ENCODE measurements around the gene WNK4. TPM values are rescaled to one million over a fixed set of nuclear protein-coding genes. Genes with fewer than 3 reads are reported as not detected.

WNK4 gene
- total and polyA plus RNA-seq, 10 of the 15 experiments (the other 5 are each of a cell fraction or from before 2014, with no cell fraction given): 0.06 to 0.29 (median 0.13) TPM; not detected in 5

DNA sequence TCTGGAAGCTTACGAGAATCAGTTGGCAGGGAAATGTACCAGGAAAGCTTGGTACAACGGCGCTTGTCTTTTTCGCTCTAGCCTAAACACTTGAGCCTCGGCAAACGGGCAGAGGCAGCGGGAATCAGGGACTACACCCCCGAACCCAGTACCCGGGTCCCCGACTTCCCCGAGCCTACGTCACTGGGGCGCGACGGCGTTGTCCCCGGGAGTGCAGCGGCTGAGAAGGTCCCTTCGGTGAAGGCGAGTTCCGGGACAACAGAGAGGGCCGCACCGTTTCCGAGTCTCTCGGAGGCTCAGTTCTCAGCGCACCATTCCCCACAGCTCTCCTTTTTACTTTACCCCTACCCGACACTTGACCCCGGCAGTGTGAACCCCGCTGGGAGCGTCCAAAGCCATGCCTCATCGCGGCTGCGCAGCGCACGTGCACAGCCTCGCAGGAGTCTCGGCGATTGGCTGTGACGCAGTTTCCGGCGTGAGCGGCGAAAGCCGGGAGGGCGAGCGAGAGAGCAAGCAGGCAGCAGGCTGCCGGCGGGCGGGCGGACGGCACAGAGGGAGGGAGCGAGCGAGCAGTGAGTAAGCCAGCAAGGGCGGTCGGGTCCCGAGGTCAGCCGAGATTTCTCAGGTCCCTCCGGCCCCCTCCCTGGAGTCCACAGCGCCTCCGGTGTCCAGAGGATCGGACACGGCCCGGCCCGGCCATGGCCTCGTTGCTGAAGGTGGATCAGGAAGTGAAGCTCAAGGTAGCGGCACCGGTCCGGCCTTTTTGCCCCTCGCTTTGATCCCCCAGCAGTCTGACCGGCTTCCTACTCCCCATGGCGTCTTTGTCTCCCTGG is 52.7 kb downstream of the WNK4 start, which contains the start of gene PSME3 (continued):
- TF ChIP-seq, protein P1, sequence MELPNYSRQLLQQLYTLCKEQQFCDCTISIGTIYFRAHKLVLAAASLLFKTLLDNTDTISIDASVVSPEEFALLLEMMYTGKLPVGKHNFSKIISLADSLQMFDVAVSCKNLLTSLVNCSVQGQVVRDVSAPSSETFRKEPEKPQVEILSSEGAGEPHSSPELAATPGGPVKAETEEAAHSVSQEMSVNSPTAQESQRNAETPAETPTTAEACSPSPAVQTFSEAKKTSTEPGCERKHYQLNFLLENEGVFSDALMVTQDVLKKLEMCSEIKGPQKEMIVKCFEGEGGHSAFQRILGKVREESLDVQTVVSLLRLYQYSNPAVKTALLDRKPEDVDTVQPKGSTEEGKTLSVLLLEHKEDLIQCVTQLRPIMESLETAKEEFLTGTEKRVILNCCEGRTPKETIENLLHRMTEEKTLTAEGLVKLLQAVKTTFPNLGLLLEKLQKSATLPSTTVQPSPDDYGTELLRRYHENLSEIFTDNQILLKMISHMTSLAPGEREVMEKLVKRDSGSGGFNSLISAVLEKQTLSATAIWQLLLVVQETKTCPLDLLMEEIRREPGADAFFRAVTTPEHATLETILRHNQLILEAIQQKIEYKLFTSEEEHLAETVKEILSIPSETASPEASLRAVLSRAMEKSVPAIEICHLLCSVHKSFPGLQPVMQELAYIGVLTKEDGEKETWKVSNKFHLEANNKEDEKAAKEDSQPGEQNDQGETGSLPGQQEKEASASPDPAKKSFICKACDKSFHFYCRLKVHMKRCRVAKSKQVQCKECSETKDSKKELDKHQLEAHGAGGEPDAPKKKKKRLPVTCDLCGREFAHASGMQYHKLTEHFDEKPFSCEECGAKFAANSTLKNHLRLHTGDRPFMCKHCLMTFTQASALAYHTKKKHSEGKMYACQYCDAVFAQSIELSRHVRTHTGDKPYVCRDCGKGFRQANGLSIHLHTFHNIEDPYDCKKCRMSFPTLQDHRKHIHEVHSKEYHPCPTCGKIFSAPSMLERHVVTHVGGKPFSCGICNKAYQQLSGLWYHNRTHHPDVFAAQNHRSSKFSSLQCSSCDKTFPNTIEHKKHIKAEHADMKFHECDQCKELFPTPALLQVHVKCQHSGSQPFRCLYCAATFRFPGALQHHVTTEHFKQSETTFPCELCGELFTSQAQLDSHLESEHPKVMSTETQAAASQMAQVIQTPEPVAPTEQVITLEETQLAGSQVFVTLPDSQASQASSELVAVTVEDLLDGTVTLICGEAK (IDR thresholded peaks at IDR 0.05; ENCODE audit: borderline replicate concordance): peak; percentile 98
- TF ChIP-seq, protein P2, sequence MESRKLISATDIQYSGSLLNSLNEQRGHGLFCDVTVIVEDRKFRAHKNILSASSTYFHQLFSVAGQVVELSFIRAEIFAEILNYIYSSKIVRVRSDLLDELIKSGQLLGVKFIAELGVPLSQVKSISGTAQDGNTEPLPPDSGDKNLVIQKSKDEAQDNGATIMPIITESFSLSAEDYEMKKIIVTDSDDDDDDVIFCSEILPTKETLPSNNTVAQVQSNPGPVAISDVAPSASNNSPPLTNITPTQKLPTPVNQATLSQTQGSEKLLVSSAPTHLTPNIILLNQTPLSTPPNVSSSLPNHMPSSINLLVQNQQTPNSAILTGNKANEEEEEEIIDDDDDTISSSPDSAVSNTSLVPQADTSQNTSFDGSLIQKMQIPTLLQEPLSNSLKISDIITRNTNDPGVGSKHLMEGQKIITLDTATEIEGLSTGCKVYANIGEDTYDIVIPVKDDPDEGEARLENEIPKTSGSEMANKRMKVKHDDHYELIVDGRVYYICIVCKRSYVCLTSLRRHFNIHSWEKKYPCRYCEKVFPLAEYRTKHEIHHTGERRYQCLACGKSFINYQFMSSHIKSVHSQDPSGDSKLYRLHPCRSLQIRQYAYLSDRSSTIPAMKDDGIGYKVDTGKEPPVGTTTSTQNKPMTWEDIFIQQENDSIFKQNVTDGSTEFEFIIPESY (IDR thresholded peaks at IDR 0.05): no peak
- TF ChIP-seq, protein P3, sequence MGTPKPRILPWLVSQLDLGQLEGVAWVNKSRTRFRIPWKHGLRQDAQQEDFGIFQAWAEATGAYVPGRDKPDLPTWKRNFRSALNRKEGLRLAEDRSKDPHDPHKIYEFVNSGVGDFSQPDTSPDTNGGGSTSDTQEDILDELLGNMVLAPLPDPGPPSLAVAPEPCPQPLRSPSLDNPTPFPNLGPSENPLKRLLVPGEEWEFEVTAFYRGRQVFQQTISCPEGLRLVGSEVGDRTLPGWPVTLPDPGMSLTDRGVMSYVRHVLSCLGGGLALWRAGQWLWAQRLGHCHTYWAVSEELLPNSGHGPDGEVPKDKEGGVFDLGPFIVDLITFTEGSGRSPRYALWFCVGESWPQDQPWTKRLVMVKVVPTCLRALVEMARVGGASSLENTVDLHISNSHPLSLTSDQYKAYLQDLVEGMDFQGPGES (IDR thresholded peaks at IDR 0.05): peak; percentile 17; the same call in 1 of the 2 replicates
- TF ChIP-seq BCL11A (IDR thresholded peaks at IDR 0.05; ENCODE audit: low read depth, low read length) (0 out of 2 replicates have a peak, but pooled peaks have one; percentile 7), MEF2A (IDR thresholded peaks at IDR 0.05; ENCODE audit: insufficient read depth, low read depth, low read length) (no peak), BRCA1 (IDR thresholded peaks at IDR 0.05; ENCODE audit: low read depth, low read length) (no peak), KAT2A (conservative IDR thresholded peaks at IDR 0.05; ENCODE audit: control insufficient read depth, low read depth, low read length) (no peak), GABPA (IDR thresholded peaks at IDR 0.05; ENCODE audit: low read depth) (peak; percentile 91), MTA2 (IDR thresholded peaks at IDR 0.05; ENCODE audit: low read depth) (0 out of 2 replicates have a peak, but pooled peaks have one; percentile 36), LARP7 (IDR thresholded peaks at IDR 0.05) (peak; percentile 81), NBN (IDR thresholded peaks at IDR 0.05) (peak; percentile 99), TCF3 (IDR thresholded peaks at IDR 0.05; ENCODE audit: borderline replicate concordance, insufficient read depth, low read depth, low read length) (0 out of 2 replicates have a peak, but pooled peaks have one; percentile 16), NR2F1 (conservative IDR thresholded peaks at IDR 0.05) (peak; percentile 83), MXI1 (IDR thresholded peaks at IDR 0.05; ENCODE audit: low read depth, low read length) (peak; percentile 99), HDAC2 (IDR thresholded peaks at IDR 0.05) (0 out of 2 replicates have a peak, but pooled peaks have one; percentile 31), NR2C2 (IDR thresholded peaks at IDR 0.05; ENCODE audit: borderline replicate concordance, control insufficient read depth, insufficient read length, low read depth) (no peak)
- TF ChIP-seq, protein P4, sequence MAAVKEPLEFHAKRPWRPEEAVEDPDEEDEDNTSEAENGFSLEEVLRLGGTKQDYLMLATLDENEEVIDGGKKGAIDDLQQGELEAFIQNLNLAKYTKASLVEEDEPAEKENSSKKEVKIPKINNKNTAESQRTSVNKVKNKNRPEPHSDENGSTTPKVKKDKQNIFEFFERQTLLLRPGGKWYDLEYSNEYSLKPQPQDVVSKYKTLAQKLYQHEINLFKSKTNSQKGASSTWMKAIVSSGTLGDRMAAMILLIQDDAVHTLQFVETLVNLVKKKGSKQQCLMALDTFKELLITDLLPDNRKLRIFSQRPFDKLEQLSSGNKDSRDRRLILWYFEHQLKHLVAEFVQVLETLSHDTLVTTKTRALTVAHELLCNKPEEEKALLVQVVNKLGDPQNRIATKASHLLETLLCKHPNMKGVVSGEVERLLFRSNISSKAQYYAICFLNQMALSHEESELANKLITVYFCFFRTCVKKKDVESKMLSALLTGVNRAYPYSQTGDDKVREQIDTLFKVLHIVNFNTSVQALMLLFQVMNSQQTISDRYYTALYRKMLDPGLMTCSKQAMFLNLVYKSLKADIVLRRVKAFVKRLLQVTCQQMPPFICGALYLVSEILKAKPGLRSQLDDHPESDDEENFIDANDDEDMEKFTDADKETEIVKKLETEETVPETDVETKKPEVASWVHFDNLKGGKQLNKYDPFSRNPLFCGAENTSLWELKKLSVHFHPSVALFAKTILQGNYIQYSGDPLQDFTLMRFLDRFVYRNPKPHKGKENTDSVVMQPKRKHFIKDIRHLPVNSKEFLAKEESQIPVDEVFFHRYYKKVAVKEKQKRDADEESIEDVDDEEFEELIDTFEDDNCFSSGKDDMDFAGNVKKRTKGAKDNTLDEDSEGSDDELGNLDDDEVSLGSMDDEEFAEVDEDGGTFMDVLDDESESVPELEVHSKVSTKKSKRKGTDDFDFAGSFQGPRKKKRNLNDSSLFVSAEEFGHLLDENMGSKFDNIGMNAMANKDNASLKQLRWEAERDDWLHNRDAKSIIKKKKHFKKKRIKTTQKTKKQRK (IDR thresholded peaks at IDR 0.05; ENCODE audit: low read depth, low read length): no peak
- TF ChIP-seq, protein P5, sequence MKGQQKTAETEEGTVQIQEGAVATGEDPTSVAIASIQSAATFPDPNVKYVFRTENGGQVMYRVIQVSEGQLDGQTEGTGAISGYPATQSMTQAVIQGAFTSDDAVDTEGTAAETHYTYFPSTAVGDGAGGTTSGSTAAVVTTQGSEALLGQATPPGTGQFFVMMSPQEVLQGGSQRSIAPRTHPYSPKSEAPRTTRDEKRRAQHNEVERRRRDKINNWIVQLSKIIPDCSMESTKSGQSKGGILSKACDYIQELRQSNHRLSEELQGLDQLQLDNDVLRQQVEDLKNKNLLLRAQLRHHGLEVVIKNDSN (IDR thresholded peaks at IDR 0.05; ENCODE audit: borderline replicate concordance, extremely low read length, insufficient read depth, low read depth, low read length): peak; percentile 59

Measured in GM12878 (cell line).